Skeletal muscle cell (primary cell): ENCODE data around the gene STAMBPL1.
A peak's percentile ranks its signal among the peaks of the same experiment; 100 is the strongest.
"Not testable (repeated sequence)": the region's sequence is repeated elsewhere in the genome, so short reads cannot be mapped to it uniquely, and the experiment has no call there.

Experiments
- DNase-seq: peaks from one replicate; pipeline ENCODE4 v3.0.0-alpha.2; 2010; ENCODE audit warnings: low read depth
- H3K4me3 ChIP-seq: 2 replicates; pipeline ENCODE4 v1.5.1; 2011; ENCODE audit warnings: low read depth, mild to moderate bottlenecking, control low read depth, low read length, moderate library complexity

The STAMBPL1 gene

DNA sequence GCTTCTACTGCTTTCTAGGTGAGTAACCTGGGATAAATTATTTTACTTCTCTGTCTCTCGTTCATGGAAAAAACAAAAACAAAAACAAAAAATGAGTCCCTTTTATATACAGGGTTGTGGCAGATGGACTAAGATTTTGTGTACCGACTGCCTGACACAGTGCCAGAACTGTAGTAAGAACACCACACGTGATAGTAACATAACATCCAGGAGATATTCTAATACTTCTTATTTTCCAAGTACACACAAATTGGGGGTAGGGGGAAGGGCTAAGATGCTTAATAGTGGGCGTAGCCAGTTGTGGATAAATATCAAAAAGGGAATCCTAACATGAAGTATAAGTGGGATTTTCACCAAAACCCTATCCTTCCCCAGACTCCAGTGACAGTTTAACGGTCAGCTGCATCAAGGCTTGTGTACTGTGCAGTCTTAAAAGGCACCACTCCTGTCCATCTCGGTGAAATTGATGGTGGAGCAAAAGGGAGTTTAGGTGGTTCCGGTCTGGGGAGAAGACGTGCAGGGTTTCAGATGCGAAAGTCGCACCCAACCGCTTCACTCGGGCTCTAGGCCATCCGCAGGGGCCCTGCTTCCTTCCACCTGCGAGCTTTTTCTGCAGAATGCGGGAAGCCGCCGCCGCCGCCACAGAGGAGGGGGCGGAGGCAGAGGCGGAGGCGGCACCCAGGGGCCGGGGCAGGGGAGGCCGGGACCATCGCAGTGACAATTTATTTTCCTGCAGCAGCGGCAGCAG is at the start of gene STAMBPL1:
STAMBPL1 (plus strand) TSS at position 712 of the 748 bp plus-strand sequence. CDS start 21,464 bp downstream, outside the sequence.
- H3K4me3 ChIP-seq, result peak within 1 kb of the TSS; percentile 80
- DNase-seq, result no peak

DNA sequence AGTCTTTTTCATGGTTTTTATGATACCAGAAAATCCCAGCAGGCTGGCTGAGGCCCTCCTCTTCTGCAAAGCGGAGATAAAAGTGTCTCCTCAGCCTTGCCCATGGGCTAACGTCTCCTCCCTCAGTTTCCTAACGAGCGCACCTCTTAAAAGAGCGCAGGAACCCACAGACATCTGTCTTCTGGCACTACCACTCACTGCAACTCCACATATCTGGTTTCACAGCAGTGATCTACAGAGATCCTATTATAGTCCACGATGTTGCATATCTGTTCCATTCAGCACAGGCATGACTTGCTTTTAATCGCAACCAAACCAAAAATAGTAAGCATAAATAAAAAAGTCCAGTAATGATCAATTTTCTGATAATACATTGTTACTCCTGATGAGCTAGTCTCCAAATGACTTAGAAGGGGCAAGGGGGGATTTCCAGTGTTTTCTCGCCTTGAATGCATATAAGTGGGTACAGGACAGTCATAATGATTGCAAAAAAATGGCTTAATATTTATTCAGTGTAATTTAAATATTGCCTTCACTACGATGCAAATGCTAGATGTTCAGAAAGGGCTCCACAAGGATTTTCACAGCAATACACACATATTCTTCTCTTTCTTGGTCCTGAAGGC is 49.3 kb upstream of the STAMBPL1 start:
- H3K4me3 ChIP-seq, result no peak overlapping the region
- no peak for DNase-seq

DNA sequence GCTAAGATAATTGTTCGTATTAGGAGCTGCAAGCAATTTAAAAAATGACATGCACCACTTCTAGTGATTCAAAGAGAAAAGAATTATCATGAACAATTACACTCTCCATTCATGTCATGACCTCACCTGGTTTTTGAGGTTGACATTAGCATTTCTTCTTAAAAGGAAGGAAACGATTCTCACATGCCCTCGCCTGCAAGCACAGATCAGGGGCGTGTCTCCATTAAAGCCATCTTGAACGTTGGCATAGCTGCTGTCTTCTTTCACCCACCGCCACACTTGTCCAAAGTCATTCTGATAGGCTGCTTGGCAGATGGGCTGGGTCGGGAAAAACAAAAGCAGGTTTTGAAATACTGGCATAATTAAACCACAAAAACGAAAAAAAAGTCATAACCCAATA is 48.3 kb upstream of the STAMBPL1 start:
- DNase-seq, result no peak
- no peak overlapping the region for H3K4me3 ChIP-seq

DNA sequence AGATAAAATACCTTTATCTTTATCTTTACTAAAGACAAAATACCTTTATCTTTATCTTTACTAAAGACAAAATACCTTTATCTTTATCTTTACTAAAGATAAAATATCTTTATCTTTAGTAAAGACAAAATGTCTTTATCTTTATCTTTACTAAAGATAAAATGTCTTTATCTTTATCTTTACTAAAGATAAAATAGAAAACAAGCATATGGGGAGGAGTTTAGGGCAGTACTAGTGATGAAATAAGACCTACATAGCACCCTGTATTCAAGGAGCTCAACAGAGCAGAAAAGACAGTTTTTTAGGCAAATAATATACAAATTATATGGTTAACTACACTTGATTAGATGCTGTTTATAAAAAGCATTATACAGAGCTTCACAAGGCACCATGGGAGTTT is 47.7 kb upstream of the STAMBPL1 start:
- no peak for DNase-seq

DNA sequence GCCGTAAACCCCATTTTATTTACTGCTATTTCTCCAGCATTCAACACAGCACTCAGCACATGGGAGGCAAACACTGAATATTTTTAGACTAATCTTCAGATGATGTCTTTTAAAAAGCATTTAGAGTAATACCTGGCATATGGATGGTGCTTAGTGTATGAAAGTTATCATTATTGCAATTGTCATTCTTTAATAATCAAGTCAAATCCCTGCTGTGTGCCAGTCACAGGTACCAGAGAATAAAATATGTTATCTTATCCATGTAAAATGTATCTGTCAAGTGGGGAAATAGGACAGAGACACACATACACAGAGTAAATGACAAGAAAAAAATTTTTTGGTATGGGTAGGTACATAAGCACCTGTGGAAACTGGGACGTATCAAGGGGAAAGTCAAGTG is 46.9 kb upstream of the STAMBPL1 start:
- no peak for DNase-seq
- no peak overlapping the region for H3K4me3 ChIP-seq

More for the DNA sequence above, 47.7 kb upstream of the STAMBPL1 start:
- H3K4me3 ChIP-seq, result no peak overlapping the region

DNA sequence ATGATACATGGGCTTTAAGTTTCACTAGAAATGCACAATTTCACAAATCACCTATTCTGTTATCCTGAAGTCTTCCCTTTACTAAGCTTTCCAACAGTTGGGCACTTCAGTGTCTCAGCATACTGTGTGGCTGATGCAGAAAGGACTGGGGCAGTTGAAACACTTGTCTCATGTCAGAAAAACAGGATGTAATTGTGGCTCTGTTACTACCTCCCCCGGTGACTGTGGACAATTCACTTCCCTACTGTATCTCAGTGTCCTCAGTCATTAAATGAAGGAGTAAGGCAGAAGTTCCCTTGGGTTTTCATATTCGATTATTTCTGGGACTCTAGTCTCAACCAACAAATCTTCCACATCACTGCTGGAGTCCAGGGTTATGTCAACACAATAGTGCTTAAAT is 46.3 kb upstream of the STAMBPL1 start:
- DNase-seq, result no peak
- no peak overlapping the region for H3K4me3 ChIP-seq

DNA sequence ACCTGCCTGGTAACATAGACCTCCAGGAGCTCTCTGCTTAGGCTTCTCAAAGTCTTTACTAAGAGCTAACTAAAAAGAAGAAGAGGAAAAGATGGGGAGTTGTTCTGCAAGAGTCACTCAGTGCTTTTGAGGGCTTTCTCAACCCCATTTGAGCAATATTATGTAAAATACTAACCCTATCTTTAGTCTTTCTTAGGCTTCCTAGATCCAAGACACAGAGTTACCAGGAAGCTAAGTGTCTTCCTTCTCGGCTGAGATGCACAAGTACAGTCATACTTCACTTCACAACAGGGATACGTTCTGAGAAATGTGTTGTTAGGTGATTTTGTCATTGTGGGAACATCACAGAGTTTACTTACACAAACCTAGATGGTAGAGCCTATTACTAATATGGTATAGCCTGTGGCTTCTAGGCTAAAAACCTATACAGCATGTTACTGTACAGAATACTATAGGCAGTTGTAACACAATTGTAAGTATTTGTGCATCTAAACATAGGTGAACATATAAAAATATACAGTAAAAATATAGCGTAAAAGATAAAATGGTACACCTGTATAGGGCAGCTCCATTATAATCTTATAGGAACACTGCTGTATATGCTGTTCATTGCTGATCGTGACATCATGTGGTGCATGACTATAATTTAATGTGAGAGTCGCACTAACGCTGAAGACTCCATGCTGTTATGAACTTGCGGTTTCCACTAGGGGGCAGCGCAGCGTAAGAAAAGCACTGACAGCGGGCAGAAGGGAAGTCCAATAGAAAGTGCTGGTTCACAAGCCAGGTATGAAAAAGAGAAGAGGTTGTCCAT is 44.7 kb upstream of the STAMBPL1 start:
- DNase-seq, result peak; percentile 49
- H3K4me3 ChIP-seq, result no peak overlapping the region

DNA sequence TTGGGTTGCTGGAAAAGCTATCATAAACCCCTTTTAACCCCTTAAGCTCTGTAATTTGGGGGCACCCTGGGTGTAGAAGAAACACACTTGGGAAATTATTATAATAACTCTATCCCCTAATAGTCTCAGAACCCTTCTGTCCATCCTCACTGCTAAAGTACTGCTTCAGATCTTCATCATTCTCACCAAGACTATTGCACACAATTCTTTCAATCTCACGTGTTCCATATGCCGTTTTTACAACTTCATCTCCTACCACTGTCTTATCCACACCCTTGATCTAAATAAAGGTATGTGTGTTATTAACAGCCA is 44.2 kb upstream of the STAMBPL1 start:
- no peak for DNase-seq
- H3K4me3 ChIP-seq, result no peak overlapping the region

DNA sequence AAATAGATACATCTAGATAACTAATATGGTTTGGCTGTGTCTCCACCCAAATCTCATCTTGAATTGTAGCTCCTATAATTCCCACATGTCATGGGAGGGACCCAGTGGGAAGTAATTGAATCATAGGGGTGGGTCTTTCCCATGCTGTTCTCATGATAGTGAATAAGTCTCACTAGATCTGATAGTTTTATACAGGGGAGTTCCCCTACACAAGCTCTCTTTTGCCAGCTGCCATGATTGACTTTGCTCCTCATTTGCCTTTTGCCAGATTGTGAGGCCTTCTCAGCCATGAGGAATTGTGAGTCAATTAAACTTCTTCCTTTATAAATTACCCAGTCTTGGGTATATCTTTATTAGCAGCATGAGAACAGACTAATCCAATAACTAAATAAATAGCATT is 42.4 kb upstream of the STAMBPL1 start:
- H3K4me3 ChIP-seq, DNase-seq: not testable (repeated sequence)

DNA sequence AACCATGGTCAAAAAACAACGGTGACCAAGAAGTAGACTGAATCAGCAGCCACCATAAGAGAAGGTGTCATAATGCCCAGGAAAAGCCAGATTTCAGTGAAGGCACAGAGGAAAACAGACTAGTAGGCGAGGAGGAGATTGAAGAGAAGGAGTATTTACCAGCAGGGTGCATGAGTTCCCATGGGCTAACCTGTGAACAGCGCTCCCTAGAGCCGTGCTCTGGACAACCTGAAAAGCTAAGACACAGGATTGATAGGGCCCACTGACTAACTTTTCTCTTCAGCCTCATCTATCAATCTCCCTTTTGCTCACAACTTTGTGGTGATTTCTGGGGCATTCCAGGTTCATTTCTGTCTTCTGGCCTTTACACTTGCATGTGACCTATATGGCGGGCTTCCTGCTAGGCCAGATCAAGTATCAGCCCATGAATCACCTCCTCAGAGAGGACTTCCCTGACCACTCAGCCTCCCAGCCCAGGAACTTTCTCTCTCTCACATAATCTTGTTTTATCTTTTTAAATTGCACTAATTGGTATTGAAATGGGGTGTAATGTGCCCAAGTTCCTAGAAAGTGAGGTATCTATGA is 41.2 kb upstream of the STAMBPL1 start:
- no peak overlapping the region for H3K4me3 ChIP-seq
- DNase-seq, result no peak

DNA sequence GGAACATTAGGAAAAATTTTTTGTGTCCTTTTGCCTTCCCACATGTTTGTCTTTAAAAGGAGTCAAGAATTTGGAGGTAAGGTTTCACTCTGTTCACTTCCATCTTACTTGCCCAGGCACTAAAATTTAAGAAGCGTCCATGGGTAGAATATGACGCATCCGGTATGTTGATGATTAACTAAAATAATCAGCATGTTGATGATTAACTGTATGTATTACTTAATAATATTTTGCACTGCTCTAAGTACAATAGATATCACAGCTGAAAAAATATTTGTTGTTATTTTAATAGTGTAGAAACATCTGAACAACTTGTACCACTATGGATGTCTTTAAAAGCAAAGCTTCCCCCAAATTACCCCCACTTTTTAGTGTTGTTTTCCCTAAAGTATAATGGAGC is 39.9 kb upstream of the STAMBPL1 start:
- H3K4me3 ChIP-seq, result no peak overlapping the region
- no peak for DNase-seq

DNA sequence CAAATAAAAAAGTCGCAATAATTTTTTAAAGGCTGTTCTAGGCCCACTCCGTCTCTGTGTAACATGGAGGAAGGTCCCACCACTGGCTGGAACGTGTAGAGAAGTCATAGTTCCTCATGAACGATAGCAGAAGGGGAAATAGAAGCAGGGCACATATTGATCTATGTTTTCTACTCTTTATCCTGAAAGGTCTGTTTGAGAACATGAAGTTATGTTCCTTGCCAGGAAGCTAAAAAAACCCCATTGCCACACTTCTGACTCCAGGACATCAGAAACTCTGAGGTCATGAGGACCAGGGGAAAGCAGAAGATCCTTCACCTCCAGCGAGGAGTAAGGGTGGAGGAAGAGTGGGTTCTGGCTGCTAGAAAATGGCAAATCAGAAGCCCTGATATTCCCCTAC is 39.2 kb upstream of the STAMBPL1 start:
- no peak for DNase-seq
- H3K4me3 ChIP-seq, result no peak overlapping the region

DNA sequence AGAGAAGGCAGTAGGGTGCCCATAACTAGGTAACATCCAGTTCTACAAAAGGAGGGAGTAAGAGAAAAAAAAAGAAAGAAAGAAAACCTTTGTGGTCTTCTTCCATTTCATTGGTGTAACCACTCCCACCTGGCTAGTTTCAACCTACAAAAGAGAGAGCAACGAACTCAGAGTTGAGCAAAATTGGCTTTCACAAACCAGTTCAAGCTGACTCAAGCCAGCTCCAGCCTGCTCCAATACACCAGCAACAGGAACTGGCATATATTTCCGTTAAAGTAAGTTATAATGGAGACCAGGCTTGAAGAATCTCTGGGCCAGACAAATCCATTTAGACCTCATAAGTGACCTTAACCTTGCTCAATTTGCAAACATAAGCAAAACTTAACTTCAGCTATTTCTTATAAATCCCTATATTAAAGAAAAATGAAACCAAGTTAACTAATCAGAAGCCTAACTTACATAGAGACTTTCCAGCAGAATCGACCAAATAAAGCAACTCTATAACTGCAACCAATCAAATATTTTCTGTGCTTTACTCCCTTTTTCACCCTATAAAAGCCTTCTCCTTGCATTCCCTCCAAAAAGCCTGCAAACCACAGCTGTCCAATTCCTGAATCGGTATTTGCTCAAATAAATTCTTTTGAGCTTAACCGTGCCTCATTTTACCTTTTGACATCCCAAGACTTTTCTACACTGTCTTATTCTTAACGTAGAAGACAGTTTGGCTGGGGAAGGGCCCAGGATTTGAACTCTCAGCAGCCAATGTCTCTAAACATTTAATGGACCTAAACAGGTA is 38.5 kb upstream of the STAMBPL1 start:
- H3K4me3 ChIP-seq, result no peak overlapping the region
- DNase-seq, result no peak

DNA sequence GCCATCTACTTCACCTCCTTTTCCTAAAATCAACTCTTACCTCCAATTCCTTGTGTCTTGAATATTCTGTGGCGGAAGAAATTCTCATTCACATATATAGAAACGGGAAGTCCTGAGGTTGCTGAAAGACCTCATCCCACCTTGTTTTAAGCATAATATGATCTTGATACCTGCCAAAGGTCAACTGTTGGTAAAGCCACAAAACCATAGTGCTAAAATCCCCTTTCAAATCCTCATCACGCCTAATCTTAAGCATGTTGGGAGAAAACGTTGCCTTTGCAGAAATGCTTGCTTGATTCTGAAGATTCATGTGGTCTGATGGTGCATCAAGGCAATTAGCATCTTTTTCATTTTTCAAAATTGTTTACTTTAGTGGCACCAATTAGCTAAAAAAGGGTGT is 36.9 kb upstream of the STAMBPL1 start:
- no peak overlapping the region for H3K4me3 ChIP-seq
- no peak for DNase-seq

DNA sequence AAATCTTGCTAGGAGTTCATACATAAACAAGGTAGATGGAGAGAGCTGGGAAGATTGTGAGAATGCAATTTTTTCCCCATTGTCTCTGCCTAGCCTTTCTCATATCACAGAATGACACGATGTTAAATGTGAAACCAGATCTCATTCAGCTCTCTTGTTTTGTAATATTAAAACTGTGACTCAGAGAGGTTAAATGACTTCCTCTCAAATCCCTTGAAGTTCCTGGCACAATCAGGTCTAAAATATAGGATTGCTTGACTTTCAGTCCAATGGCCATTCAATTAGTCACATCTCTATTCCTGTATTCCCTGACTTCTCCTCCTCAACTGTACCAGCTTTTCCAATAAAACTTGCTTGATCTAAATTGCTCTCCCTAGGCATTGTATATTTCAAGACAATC is 31.5 kb upstream of the STAMBPL1 start:
- DNase-seq, result peak; percentile 57
- no peak overlapping the region for H3K4me3 ChIP-seq

DNA sequence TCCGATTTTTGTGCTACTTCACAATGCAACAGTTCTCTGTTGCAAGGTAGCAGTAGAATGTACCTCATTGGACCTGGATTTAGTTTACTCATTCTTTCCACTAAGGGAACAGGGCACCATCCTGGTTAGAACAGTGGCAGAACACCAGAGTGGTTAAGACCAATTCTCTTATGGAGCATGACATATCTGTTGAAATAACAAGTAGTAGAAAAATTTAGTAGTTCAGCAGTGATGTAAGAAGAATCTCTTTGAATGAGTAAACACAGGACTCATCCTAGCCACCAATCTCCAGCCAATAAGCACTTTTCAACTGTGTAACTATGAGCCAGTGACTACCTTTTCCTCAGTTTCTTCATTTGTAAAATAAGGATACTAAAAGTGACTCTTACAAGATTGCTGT is 30.8 kb upstream of the STAMBPL1 start:
- no peak for DNase-seq

DNA sequence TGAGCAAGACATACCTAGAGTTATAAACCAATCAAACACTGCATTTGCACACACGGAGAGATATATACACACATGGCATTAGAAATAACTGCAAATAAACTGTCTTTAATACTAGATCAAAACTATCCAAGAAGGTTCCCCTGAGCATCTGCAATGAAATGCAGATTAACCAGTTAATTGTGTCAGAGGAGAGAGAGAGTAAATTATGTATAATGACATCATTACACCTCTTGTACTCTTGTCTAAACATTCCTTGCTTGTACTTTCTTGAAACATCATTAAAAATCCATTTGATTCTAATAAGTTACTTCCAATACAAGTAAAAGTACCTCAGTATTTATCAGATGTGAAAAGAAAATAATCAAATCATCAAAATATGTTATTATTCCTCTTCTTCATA is 29.3 kb upstream of the STAMBPL1 start:
- no peak overlapping the region for H3K4me3 ChIP-seq
- no peak for DNase-seq

More for the DNA sequence above, 30.8 kb upstream of the STAMBPL1 start:
- H3K4me3 ChIP-seq, result no peak overlapping the region

DNA sequence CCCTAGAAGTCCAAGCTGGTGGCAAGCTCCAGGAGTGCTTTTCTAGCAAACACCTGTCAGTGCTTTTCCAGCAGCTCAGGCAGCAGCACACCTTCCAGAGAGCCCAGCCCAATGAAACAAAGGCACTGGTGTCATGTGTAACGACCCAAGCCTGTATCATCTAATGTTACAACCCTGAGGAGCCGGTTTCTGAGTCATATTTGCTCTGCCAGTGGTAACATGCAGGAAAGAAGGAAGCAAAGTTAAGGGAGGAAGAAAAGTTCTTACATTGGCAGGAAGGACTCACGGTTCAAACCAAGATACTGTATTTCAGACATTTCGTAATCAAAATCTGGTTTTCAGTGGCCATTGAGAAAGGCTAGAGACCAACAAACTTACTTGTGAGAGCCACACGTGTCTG is 28.3 kb upstream of the STAMBPL1 start, which contains the start of gene ANKRD22:
ANKRD22 (minus strand) TSS at position 139 of the 400 bp plus-strand sequence. CDS start 237 bp downstream, outside the sequence.
- no peak within 1 kb of the TSS for H3K4me3 ChIP-seq
- peak; percentile 41 for DNase-seq

DNA sequence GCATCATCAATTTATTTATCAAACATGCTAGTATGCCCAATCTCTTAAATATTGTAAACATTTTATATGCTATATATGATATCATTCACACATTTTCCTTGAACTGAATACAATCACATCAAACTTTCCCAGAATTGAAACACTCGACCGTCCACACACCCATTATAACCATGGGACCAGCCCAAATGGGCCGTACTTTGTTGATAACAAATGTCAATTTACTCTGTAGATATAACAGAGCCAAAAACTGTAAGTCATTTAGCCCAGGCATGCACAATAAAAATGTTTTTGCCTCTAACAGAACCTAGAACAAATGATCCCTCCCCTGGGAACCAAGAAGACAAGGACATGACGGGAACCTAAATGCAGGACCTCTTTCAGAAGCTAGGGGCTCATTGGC is 27.7 kb upstream of the STAMBPL1 start:
- H3K4me3 ChIP-seq, result no peak overlapping the region
- no peak for DNase-seq
